ENCODE results near the gene NUDT4B.
"Not testable (repeated sequence)": the region's sequence is repeated elsewhere in the genome, so short reads cannot be mapped to it uniquely, and the experiment has no call there.

DNA sequence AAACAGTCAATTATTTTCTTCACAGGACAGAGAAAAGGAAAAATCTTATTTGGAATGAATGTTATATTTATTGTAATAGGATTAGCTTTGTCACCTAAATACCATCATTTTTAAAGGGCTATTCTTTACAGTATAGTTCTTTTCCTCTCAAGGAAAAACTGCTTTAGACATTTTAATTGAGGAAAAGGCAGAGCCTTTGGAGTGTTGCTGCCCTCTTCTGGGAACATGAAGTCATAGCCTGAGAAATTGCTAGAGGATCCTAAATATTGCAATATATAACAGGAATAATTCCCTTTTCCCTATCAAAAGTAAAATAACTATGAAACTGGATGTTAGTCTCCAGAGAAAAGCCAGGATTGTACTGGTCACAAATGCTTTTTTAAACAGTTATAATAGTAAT lies 12.8 kb downstream of the NUDT4B start:
- TF ChIP-seq, protein P1, sequence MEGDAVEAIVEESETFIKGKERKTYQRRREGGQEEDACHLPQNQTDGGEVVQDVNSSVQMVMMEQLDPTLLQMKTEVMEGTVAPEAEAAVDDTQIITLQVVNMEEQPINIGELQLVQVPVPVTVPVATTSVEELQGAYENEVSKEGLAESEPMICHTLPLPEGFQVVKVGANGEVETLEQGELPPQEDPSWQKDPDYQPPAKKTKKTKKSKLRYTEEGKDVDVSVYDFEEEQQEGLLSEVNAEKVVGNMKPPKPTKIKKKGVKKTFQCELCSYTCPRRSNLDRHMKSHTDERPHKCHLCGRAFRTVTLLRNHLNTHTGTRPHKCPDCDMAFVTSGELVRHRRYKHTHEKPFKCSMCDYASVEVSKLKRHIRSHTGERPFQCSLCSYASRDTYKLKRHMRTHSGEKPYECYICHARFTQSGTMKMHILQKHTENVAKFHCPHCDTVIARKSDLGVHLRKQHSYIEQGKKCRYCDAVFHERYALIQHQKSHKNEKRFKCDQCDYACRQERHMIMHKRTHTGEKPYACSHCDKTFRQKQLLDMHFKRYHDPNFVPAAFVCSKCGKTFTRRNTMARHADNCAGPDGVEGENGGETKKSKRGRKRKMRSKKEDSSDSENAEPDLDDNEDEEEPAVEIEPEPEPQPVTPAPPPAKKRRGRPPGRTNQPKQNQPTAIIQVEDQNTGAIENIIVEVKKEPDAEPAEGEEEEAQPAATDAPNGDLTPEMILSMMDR (IDR thresholded peaks at IDR 0.05): not testable (repeated sequence)
- TF ChIP-seq EP300 (IDR thresholded peaks at IDR 0.05); POLR2A (IDR thresholded peaks at IDR 0.05; ENCODE audit: low read depth): not testable (repeated sequence)
